NCI-H128 (cell line): ENCODE measurements around the gene LSM7.

Experiments
- DNase-seq: peaks from one replicate; lab custom pipeline; 2025; ENCODE audit not compliant: unreplicated experiment; lab: John Stamatoyannopoulos, UW

Gene LSM7

DNA sequence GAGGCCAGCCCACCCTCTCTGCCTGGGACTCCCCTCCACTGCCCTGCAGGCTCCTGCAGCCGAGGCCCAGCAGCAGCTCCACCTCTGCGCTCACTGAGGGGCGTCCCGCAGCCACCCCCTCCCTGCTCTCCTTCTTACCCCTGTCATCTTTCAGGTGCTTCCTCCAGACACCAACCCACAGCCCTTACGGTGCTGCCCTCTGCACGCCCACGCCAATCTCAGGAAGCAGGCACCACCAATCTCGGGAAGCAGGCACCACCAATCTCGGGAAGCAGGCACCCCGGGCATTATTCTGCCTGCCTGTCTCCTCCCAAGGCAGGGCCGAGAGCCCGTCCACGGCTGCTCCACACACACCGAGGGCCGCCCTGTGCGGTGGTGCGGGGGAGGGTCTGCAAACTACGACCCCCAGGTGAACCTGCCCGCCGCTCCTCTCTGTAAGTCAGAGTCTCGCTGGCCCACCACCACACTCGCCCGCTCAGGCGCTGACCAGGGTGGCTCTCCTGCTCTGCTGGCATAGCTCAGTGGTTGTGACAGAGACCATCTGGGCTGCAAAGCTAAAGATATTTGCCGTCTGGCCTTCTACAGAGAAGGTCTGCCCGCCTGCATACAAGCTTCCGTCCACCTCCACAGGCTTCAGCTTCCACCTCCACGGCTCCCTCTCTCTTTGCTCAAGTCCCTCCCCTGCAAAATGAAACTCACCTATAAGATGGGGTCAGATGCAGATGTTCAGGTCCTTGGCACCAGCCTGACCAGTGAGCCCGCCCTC lies 2.9 kb downstream of the LSM7 start:
- no peak for DNase-seq

DNA sequence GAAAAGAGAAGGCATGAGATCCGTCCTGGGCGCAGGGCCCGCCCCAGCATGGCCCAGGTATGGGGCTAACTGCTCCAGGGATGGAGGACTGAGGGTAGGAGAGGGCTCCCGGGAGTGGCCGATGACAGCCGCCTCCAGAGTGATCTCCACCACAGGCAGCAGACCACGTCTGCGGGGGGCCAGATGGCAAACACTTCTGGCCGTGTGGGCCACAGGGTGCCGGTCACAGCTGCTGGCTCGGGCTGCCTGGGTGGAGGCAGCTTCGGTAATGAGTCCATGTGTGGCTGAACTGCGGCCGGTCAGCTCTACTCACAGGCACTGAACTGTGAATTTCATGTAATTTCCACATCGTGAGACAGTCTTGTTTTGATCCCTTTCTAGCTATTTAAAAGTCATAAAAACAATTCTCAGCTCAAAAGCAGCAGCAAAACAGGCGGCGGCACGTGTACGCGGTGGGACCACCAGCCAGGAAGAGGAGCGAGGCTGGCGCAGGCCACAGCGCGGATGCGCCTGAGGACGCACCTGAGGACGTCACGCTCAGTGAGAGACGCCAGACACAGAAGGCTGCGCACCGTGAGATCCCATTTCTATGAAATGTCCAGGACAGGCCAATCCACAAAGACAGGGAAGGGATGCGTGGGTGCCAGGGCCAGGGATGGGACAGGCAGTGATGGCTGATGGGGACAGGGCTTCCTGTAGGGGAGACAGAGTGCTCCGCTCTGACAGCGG lies 4.0 kb downstream of the LSM7 start:
- no peak for DNase-seq

DNA sequence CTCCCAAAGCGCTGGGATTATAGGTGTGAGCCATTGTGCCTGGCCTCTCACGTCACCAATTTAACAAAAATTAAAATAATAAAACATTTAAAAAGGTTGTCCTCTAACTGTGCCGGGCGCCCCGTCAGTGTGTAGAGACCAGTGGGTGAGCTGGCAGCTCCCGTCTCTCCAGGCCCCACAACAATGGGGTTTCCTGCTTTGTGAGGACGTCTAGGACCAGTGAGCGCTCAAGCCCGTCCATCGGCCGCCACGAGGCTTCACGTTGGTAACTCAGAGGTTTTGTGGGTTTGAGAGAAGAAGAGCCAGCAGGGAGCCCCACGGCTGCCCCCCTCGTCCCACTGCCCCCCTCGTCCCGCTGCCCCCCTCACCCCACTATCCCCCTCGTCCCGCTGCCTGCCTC lies 4.7 kb downstream of the LSM7 start:
- no peak for DNase-seq

DNA sequence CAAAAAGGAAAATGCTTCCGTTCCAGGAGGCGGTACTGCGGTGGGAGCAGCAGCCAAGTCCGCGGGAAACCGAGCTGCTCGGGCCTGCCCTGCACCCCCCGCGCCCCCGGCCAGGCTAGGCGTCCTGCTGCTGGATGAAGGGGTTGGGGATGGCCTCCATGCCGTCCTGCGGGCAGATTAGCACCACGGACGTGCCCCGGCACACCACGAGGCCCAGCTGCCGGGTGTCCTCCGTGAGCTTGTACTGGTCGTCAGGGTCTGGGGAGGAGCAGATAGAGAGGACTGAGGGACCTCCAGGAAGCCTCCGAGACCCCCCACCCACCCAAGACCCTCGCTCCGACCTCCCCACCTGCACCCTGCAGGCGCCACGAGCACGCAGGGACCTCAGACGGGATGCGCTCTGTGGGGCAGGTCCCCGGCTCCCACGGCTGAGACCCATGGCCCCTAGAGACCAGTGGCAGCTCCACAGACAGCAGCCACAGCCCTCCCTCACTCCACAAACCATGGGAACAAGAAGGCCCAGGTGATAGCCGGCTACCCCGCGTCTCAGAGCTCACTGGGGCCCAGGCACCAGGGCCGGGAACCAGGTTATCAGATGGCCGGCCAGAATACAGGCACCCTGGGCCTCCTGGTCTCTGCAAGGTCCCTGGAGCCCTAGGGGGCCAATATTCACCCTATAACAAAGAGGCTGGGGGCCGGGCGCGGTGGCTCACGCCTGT lies 6.7 kb downstream of the LSM7 start:
- DNase-seq: no peak

DNA sequence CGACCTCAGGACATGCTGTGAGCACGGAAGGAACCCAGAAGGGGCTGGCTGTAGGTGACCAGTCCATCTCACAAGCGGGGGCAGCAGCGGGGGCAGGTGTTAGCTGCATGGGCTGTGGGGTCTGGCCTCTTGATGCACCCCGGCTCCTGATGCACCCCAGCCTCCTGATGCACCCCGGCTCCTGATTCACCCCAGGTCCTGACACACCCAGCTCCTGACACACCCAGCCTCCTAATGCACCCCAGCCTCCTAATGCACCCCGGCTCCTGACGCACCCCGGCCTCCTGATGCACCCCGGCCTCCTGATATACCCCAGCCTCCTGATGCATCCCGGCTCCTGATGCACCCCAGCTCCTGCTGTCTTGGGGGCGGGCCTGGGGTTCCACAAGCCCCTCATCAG lies 7.4 kb downstream of the LSM7 start:
- DNase-seq: no peak

DNA sequence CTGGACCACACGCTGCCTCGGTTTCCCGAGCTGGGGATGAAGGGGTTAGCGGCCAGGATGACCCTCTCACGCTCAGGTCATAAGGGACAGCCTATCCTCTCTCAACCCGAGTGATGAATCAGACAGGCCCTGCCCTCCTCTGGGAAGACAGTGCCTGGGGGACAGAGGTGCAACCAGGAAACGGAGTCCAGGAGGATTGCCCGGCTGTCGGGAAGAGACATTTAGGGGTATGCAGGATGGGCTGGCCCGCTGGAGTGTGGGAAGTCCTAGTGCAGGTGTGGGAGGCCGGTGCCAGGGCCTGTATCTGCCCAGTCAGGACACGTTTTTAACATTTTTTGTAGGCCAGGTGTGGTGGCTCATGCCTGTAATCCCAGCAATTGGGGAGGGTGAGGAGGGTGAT lies 8.3 kb downstream of the LSM7 start:
- DNase-seq: no peak

DNA sequence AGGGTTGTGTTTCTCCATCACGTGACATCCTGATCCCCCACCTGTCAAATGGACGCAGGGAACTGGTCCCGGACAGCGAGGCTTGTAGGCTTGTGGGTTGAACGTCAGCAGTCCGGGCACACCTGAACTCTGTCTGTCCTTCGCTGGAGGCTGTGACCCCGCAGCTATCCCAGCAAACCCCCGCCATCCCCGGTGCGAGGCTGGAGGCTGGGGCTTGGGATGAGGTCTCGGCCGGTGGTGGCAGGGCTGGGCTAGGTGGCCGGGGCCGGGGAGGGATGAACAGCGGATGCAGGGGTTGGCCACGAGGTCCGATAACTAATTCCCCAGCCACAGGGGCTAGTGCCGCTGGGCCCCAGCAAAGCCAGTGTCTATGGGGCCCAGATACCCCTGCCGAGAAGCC lies 8.8 kb downstream of the LSM7 start:
- no peak for DNase-seq

DNA sequence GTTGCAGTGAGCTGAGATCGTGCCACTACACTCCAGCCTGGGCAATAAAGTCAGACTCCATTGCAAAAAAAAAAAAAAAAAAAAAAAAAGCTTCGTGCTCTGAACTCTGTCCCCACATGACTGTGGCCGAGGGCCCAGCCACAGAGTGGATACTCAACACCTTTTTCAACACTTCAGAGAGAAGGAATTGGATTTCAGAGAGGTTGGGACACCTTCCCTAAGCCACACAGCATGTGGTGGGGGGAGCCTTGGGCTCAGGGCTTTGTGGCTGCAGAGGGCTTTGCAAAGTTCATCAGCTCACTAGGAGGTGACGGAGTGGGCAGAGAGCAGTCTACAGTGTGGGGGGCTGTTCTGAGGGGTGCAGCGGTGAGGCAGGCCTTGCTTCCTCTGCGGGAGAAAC lies 9.5 kb downstream of the LSM7 start:
- DNase-seq: no peak

DNA sequence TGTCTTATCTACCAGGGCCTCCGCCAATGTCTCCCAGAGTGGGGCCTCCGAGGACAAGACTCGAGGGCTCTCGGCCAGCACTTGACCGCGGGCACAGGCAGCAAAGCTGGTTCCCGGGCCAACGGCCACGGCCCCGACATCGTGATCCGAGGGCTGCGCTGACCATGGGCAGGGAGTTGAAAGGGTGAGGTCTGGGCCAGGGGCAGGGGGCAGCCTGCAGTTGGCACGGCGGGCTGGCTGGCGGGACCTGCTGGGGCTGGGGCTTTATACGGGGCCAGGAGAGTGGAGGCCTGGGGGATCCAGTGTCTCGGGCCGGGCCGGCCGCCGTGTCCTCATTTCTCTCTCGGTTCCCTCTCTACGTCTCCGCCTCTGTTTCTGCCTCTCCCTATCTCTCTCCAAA lies 10.6 kb downstream of the LSM7 start:
- DNase-seq: no peak

DNA sequence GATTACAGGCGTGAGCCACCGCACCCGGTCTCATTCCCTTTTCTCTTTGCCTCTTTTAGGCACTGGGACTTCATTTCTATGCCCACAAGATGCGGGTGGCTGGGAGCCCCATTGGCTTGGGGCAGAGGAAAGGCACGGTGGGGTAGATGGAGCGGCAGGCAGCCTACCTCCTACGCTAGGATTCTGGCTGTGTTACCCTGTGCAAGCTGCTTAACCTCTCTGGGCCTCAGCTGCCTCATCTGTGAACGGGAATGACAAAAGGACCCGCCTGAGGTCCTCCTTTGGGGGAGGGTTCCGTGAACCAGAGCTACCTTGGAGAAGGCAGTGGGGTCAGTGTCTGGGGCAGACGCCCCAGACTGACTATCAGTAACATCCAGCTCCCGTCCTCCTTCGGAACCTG lies 11.1 kb downstream of the LSM7 start:
- no peak for DNase-seq

DNA sequence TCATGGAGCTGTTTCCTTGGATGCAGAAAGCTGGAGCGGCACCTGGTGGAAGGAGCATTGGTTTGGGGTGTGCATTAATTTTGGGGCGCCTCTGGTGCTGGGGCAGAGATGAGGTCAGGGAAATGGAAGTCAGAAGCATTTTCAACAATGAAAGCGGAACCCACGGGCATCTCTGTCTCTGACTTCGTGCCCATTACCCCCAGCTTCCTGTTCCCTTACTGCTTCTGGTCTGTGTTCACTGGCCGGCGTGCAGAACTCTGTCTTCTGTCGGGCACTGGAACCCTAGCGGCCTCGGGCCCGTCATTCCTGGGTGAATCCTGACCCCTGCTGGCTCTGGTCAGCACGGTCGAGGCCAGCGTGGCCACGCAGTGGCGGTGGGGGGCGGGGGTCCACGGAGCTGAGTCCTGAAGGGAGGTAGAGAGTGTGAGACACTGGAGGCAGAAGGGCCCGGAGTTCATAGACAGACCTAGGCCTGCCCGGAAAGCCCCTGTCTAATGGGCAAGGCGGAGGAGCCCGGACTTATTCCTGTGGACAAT lies 12.5 kb downstream of the LSM7 start:
- DNase-seq: no peak

DNA sequence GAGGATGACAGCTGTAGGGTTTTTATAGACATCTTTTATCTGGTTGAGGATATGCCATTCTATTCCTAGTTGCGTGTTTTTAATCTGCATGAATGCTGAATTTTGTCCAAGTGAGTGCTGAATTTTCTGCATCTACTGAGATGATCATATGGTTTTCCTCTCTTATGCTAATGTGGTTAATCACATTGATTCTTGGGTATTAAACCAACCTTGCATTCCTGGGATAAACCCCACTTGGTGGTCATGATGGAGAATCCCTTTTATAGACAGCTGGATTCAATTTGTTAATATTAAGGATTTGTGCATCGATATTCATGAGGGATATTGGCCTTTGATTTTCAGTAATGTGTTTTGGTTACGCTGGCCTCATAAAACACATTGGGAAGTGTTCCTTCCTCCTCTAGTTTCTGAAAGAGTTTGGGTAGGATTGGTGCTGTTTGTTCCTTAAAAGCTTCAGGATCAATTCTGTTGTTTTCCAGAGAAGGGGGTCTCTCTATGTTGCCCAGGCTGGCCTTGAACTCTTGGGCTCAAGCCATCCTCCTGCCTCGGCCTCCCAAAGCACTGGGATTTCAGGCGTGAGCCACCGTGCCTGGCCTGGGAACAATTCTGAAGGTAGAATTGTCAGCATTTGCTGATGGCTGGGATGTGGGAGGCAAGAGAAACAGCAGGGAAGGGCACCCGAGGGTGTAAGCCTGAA lies 13.1 kb downstream of the LSM7 start:
- DNase-seq: no peak

DNA sequence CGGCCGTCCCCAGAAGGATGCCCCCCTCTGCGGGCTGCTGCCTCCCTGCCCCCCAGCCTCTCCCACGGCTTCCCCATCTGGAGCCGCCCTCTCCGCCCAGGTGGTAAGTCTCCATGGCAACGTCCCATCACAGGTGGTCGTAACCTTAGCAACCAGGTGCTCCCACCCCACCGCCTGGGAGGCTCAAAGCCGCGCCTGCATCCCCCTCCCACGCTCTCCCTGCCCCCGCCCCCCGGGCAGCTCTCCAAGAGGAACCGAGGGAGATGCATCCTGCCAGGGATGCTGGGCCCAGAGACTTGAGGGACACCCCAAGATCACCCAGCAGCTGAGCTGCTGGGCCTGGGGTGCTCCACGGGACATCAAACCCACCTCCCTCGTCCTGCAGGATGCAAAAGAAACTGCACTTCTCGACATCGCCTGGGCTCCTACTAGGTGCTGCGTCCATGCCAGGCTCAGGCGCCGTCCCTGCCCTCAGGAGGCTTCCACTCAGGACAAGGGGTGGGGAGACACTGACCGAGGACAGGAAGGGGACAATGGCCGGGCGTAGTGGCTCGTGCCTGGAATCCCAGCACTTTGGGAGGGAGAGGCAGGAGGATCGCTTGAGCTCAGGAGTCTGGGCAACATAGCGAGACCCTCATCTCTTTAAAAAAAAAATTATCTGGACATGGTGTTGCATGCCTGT lies 15.4 kb downstream of the LSM7 start:
- DNase-seq: no peak

DNA sequence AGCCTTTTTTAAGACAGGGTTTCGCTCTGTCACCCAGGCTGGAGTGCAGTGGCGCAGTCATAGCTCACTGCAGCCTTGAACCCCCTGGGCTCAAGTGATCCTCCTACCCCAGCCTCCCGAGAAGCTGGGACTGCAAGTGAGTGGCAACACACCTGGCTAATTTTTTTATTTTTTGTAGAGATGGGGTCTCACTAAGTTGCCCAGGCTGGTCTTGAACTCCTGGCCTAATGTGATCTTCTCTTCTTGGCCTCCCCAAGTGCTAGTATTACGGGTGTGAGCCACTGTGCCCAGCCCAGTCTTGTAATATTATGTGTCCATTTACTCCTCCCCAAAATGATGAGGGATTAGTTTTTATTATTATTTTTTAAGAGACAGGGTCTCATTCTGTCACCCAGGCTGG lies 17.3 kb downstream of the LSM7 start:
- DNase-seq: no peak

DNA sequence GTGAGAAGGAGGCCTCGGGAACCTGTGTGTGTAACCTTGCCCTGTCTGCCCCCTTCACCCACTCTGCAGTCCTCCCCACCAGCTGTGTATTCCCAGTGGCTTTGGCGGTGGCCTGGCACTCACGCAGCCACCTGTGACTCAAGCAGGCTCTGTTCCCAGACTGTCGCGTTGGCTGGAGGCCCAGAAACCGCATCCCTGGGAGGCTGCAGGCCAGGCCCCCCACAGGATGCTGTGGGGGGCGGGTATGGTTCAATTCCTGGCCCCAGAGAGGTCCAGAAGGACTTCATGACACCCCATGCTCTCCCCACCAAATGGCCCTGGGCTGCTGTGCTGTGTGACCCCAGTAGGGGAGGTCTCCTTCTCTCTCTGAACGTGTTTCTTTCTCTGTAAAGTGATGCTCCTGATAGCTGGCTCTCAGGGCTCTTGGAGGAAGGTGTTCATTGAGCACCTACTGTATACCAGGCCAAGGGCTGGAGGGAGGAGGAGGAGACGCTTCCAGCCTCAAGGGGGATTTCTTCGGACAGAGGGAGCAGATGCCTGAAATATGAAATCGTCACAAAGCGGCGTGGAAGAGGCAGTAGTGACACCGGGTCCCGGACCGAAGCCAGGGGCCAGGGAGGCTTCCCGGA lies 18.5 kb downstream of the LSM7 start:
- no peak for DNase-seq

DNA sequence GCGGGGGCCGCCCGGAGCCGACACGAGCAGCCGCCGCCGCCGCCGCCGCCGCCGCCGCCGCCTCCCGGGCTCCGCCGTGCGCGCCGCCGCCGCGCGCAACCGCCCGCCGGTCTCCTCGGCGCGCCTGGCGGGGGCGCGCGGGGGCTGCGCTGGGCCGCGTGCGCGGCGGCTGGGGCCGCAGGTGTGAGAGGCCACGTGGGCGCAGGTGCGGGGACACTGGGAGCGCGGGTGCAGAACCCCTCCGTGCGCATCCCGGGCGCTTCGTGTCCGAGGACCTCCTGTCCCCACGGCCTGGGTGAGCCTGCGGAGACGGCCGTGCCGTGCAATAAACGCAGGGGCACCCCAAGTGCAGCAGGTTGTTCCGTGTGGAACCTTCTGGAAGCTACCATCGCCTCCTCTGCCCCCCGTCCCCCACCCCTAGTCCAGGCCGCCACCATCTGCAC lies 20.3 kb downstream of the LSM7 start, which contains the start of gene LINGO3:
Gene LINGO3, minus strand, starts transcription at position 41 of the 443 bp plus-strand sequence. CDS start 16,378 bp downstream, outside the sequence.
- DNase-seq: no peak

DNA sequence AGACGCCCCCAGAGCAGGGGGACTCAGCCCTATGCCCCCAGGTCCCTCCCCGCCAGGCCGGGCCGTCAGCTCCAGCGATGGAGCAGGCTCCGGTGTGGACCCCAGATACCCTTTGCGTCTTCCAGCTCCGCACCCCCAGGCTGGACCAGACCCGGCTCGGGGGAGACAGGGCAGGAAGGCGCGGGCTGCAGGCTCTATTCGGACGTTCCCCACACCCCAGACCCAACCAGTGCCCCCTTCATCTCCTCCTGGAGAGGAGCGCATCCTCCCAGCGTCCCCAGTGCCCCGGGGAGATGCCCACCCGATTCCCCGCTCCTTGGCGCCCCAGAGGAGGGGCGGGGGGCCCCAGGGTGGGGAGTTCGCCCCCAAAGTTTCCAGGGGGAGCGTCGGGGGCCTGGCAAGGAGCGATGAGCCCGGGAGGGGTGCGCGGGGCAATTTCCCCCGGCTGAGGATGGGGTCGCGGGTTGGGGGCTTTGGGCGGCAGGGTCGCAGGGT lies 20.8 kb downstream of the LSM7 start:
- no peak for DNase-seq

DNA sequence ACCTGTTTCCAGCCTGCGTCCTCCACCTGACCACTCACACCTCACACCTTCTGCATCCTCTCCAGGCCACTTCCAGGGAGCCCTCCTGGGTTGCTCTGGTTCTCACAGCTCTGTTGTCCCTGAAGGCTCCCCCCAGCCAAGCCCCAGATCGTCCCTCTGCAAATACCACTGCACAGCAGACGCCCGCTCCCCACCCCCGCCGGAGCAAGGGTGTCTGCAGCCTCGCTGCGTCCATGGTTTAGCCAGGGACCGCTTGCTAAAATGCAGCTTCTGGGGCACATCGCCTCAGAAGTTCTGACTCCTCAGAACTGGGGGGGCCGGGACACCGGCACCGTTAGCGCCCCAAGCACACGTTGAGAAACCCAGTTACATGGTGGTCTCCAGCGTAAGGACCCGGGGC lies 21.4 kb downstream of the LSM7 start:
- DNase-seq: no peak

DNA sequence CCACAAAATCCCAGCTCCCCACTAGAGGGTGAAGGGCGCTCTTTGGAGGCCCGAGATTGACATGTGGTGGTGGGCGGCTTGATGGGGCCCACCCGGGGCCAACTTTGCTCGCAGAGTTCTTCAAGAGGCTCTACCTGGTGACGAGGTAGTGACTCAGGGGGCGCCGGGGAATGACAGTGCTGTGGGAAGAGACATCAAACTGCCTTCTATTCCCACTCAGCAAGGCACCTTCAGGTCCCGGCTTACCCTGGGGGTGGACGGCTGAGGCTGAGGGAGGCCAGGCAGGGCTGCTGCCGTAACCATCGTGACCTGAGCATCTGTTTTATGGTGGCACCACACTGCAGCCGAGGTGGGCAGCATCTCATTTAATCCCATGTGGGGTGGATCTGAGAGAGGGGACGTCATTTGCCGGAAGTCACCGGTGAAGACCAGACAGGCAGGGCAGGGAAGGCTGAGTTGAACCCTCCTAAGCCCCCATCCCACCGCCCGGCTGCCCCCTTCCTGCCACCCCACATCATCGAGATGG lies 22.0 kb downstream of the LSM7 start:
- DNase-seq: no peak
